NCI-H2107 treated with DMSO at 0.1 percent for 48 hours (cell line): ENCODE data around the gene XPO1.
"Not testable (repeated sequence)": the region's sequence is repeated elsewhere in the genome, so short reads cannot be mapped to it uniquely, and the experiment has no call there.

Source experiments
- DNase-seq: peaks from one replicate; lab custom pipeline; 2025; ENCODE audit not compliant: unreplicated experiment; lab: John Stamatoyannopoulos, UW

The XPO1 gene

DNA sequence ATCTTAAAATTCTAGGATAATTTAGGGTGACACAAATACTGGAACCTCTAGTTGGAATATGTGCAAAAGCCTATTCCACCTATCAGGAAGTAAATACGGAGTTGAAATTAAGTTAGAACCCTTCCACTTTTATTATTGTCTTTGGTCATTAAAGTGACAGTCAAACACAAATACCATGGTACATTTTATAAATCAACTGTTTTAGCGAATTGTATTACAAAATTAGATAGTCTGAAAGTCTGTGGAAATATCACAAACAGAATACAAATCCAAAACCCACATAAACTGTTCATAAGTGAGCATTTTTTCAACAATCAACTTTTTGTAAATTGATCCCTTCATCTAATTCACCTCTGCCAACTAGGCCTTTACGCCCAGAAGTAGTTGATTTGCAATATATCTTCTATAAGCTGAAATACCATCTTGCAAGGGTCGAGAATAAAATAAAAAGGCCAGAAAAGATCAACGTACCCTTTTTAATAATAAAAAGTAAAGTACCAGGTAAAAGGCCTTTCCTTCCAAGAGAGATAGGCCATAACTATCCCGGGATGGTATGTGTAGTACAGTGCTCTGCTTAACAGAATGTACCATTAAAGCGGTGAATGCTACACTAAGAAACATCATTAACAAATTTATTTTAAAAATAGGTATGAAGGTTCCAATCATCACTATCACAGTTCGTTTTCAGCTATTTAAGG, 68.6 kb downstream of the XPO1 start:
- no peak for DNase-seq

DNA sequence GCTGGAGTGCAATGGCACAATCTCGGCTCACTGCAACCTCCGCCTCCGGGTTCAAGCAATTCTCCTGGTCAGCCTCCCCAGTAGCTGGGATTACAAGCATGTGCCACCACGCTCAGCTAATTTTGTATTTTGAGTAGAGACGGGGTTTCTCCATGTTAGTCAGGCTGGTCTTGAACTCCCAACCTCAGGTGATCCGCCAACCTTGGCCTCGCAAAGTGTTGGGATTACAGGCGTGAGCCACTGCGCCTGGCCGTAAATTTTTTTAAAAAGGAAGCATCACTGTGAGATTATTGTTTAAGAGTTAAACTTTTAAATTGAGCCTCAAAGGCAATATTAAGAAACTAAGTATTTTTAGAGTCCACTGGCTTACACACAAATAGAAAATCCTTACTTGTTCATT, 69.9 kb downstream of the XPO1 start:
- not testable (repeated sequence) for DNase-seq

- no peak for DNase-seq
Measured at GRCh38 chr2:61465045-61465444, 73.1 kb downstream of the XPO1 start.

DNA sequence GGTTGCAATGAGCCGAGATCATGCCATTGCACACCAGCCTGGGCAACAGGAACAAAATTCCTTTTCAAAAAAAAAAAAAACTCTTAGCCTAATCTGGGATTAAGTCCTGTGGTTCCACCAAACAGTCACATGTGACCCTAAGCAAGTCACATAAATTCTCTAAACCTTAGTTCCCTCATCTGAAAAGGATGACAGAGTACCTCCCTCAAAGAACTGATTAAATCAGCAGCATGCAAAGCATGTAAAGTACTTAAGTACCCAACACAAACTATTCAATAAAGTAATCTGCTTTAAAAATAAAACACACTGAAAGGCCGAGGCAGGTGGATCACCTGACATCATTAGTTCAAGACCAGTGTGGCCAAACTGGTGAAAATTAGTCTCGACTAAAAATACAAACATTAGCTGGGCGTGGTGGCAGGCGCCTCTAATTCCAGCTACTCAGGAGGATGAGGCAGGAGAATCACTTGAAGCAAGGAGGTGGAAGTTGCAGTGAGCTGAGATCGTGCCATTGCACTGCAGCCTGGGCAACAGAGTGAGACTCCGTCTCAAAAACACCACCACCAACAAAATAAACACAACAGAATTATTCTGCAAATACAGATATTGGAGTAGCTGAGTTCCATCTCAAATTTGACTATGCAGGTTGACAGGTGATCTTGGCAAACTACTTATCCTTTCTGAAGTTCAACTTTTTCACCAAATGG, 74.2 kb downstream of the XPO1 start:
- DNase-seq: no peak

DNA sequence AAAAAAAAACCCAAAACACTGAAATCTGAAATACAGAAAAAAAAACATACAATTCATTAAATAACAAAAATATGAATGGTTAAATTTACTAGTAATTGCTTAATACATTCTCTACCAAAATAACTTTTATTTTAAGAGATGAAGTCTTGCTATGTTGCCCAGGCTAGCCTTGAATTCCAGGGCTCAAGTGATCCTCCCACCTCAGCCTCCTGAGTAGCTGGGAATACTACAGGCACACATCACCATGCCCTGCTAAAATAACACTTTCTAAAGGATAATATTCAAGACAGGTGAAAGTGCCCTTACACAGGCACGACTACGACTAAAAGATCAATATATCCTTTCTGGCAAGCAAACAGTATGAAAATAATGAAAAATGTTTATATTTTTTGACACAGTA, 76.8 kb downstream of the XPO1 start:
- no peak for DNase-seq

DNA sequence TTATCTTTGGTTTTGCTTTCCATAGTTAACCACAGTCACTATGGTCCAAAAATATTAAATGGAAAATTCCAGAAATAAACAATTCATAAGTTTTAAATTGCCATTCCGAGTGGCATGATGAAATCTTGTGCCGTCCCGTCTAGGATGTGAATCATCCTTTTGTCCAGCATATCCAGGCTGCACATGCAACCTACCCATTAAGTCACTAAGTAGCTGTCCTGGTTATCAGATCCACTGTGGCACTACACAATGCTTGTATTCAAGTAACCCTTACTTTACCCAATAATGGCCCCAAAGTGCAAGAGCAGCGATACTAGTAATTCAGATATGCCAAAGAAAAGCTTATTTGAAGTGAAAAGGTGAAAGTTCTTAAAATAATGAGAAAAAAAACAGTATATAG, 78.0 kb downstream of the XPO1 start:
- DNase-seq: no peak

DNA sequence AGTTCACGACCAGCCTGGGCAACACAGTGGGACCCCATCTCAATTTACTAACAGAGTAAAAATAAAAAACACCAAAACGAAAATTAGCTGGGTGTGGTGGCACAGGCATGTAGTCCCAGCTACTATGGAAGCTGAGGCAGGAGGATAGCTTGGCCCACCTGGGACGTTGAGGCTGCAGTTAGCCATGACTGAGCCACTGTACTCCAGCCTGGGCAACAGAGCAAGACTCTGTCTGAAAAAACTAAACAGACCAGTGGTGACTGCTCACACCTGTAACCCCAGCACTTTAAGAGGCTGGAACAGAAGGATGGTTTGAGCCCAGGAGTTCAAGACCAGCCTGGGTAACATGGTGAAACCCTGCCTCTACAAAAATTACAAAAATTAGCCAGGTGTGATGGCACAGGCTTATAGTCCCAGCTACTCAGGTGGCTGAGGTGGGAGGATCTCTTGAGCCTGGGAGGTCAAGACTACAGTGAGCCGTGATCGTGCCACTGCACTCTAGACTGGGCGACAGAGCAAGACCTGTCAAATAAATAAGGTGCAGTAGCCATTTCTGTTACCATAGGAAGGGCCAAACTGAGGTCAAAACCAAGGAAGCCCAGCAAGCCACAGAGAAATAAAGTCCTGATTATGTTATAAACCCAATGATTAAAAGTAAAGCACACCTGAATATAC, 81.3 kb downstream of the XPO1 start:
- DNase-seq: no peak

DNA sequence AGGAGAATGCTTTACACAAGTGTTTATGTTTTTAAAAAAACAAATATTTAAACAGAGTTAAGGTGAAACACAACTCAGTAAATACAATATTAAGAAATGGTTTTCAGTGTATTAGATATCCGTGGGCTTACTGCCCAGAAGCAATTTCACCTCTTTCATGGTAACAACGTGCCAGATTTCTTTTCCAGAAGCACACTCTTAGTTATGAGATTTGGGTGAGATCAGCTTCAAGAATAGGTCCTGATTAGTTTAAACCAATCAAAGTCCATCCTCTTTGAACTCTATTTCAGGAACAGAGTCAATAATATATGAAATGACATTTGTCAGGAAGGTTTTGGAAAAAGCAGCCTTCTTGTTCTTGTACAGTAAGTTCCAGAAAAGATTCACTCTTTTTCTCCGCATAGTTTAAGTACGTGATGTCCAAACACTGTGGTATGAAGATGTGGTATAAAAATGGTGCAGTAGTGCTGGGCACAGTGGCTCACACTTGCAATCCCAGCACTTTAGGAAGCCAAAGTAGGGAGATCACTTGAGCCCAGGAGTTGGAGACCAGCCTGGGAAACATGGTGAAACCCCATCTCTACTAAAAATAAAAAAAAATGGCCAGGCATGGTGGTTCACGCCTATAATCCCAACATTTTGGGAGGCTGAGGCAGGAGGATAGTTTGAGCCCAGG, 81.9 kb downstream of the XPO1 start:
- no peak for DNase-seq

GRCh38 chr2:61454972-61455371, 83.2 kb downstream of the XPO1 start:
- DNase-seq: not testable (repeated sequence)

DNA sequence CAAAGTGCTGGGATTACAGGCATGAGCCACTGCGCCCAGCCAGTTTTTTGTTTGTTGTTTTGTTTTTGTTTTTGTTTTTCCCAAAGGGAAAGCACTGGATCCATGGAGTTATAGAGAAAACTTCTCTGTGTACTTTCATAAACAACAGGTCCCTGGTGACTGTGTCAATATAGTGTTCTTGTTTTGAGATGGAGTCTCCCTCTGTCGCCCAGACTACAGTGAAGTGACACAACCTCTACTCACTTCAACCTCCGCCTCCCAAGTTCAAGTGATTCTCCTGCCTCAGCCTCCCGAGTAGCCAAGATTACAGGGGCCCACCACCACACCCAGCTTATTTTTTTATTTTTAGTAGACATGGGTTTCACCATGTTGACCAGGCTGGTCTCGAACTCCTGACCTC, 83.8 kb downstream of the XPO1 start:
- DNase-seq: no peak

- DNase-seq: no peak
Measured at GRCh38 chr2:61452392-61452791, 85.8 kb downstream of the XPO1 start.

GRCh38 chr2:61451178-61451577, 87.0 kb downstream of the XPO1 start:
- DNase-seq: no peak

GRCh38 chr2:61450144-61450543, 88.0 kb downstream of the XPO1 start:
- no peak for DNase-seq

- no peak for DNase-seq
Measured at GRCh38 chr2:61448229-61448628, 89.9 kb downstream of the XPO1 start.

GRCh38 chr2:61446971-61447370, 91.2 kb downstream of the XPO1 start:
- not testable (repeated sequence) for DNase-seq

- no peak for DNase-seq
Measured at GRCh38 chr2:61443342-61444041, 94.7 kb downstream of the XPO1 start.

DNA sequence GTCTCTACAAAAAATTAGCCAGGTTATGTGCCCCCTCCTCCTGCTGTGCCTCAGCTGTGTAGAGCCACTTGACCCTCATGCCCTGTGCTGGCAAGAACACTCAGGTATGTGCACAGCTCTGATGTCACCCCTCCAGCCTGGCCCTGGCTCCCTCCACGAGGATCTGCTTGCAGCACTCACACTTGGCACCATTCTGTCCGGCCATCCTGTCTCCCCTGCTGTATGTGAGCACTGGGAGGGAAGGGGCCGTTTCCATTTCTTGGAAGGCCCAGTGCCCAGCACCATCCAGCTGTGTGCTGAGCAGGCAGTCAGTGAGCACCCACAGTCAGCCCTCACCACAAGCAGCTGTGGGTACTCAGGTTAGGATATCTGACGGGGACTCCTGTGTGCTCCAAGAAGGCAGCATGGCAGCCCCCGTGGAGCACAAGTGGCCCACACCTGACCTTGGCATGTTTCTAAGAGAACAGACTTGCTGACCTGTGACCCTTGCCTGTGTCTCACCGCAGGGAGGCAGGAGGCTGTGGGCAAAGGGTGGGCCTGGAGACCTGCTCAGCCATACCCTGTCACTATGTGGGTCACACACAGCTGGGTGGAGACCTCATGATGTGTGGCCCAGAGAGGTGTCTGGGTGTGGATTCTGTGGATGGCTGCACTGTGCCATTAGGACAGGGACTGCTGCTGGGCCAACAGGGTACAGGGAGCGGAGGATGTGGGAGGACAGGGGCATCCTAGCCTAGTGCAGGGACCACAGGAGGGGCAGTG, 98.7 kb downstream of the XPO1 start:
- no peak for DNase-seq

- DNase-seq: no peak
Measured at GRCh38 chr2:61438670-61439069, 99.5 kb downstream of the XPO1 start.

DNA sequence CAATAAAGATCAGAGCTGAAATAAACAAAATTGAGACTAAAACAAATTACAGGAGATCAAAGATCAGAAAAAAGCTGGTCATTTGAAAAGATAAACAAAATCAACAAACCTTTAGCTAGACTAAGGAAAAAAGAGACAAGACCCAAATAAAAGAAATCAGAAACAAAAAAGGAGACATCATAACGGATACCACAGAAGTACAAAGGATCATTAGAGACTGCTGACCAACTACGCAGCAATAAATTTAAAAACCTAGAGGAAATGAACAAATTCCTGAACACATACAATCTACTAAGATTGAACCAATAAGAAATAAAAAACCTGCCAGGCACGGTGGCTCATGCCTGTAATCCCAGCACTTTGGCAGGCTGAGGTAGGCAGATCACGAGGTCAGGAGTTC, 101.0 kb downstream of the XPO1 start:
- DNase-seq: no peak

- DNase-seq: no peak
Measured at GRCh38 chr2:61436092-61436491, 102.1 kb downstream of the XPO1 start.
